Gastroesophageal sphincter (tissue), 4 donors: Measurements from ENCODE around the gene KIRREL3. TPM values are rescaled to one million over a fixed set of nuclear protein-coding genes. Genes with fewer than 3 reads are reported as not detected.

Source experiments
- ATAC-seq: fragments of 150-250 bp; one replicate; pipeline ENCODE4 v1.9.1; 2016; ENCODE audit warnings: mild to moderate bottlenecking, moderate library complexity
- H3K27ac ChIP-seq, 4 donors: fragments of 200-600 bp; sonication (generic) in 3 of 4; 1 replicate in 3 of 4; 2 replicates in 1 of 4; pipeline ENCODE4 v1.5.1; 2016 to 2019
- H3K27me3 ChIP-seq: fragments of 200-600 bp; sonication (generic); one replicate; pipeline ENCODE4 v1.5.1; 2019
- H3K36me3 ChIP-seq, 2 donors: fragments of 200-600 bp; sonication (generic); one replicate each; pipeline ENCODE4 v1.5.1; 2019; ENCODE audit warnings: control low read depth in 1 of 2
- H3K4me1 ChIP-seq, 3 donors: fragments of 200-600 bp; sonication (generic); 1 replicate in 2 of 3; 2 replicates in 1 of 3; pipeline ENCODE4 v1.5.1; 2016 to 2019; ENCODE audit warnings: control low read depth in 2 of 3
- H3K4me3 ChIP-seq, 2 donors: fragments of 200-600 bp; sonication (generic); one replicate each; pipeline ENCODE4 v1.5.1; 2019; ENCODE audit warnings: mild to moderate bottlenecking in 1 of 2, moderate library complexity in 1 of 2
- H3K9me3 ChIP-seq, 3 donors: fragments of 200-600 bp; sonication (generic); one replicate each; pipeline ENCODE4 v1.5.1; 2017 to 2019; ENCODE audit warnings: control low read depth in 2 of 3
- CTCF ChIP-seq, 4 experiments: fragments of 200-600 bp in 2 of 4; fragments of 450-650 bp in 2 of 4; sonication (generic) in 1 of 4; IDR thresholded peaks; one replicate each; pipeline ENCODE4 v1.5.1; 2017 to 2019; ENCODE audit warnings: antibody characterized with exemption in 4 of 4, mild to moderate bottlenecking in 2 of 4, moderate library complexity in 2 of 4
- EP300 ChIP-seq: sonication (generic); formaldehyde crosslinking; IDR thresholded peaks from one replicate; pipeline ENCODE4 v1.6.1; 2017; ENCODE audit warnings: antibody characterized with exemption, mild to moderate bottlenecking
- POLR2A ChIP-seq, 2 donors: fragments of 450-650 bp; IDR thresholded peaks; one replicate each; pipeline ENCODE4 v1.6.1; 2017; ENCODE audit warnings: antibody characterized with exemption in 2 of 2, mild to moderate bottlenecking in 2 of 2, moderate library complexity in 1 of 2
- POLR2AphosphoS5 ChIP-seq: sonication (generic); formaldehyde crosslinking; IDR thresholded peaks from one replicate; pipeline ENCODE4 v1.6.1; 2017; ENCODE audit warnings: antibody characterized with exemption
- WGBS, 2 donors: methylation state at CpG; one replicate each; pipeline ENCODE4 v1.1.5; 2018; ENCODE audit warnings: low coverage in 1 of 2; 5-methylcytosine and 5-hydroxymethylcytosine counted together
- total RNA-seq, 4 donors: library from RNA; depleted of rRNA; stranded (reverse); fragments of >200 nt; gene quantifications; one replicate each; pipeline ENCODE4 v1.1.0, GENCODE V29; 2016

The KIRREL3 gene
- total RNA-seq, 4 donors from 2014 or later, result 0.54 to 3.9 (median 1.4) TPM

GRCh38 chr11:127039591-127039990, 39.0 kb upstream of the KIRREL3 start:
- no peak overlapping the region for H3K27ac ChIP-seq
- no peaks in the 10 kb centered on the region for H3K9me3 ChIP-seq
- H3K27me3 ChIP-seq, result peaks cover 9% of the 10 kb centered on the region
- no peaks in the 10 kb centered on the region for H3K36me3 ChIP-seq
- H3K4me1 ChIP-seq, result no peaks in the 10 kb centered on the region
- 23 to 64% methylated on average over 2 of the region's 2 CpGs for WGBS, 2 donors
- no peak for TF ChIP-seq CTCF (IDR thresholded peaks at IDR 0.05)
- no peak for TF ChIP-seq EP300
- no peak for TF ChIP-seq POLR2AphosphoS5
- TF ChIP-seq POLR2A (IDR thresholded peaks at IDR 0.05), result no peak
- no peak overlapping the region for H3K4me3 ChIP-seq
- ATAC-seq, result no peak

GRCh38 chr11:127037596-127037995, 37.0 kb upstream of the KIRREL3 start:
- H3K4me1 ChIP-seq, result no peaks in the 10 kb centered on the region
- 41 to 65% methylated on average over 3 to 4 of the region's 4 CpGs for WGBS, 2 donors
- H3K27me3 ChIP-seq, result peaks cover 9% of the 10 kb centered on the region
- ATAC-seq, result no peak
- H3K36me3 ChIP-seq, result no peaks in the 10 kb centered on the region
- no peak for TF ChIP-seq POLR2AphosphoS5
- no peak for TF ChIP-seq POLR2A (IDR thresholded peaks at IDR 0.05)
- no peak for TF ChIP-seq CTCF (IDR thresholded peaks at IDR 0.05)
- TF ChIP-seq EP300, result no peak
- no peak overlapping the region for H3K4me3 ChIP-seq
- H3K9me3 ChIP-seq, result no peaks in the 10 kb centered on the region
- no peak overlapping the region for H3K27ac ChIP-seq

DNA sequence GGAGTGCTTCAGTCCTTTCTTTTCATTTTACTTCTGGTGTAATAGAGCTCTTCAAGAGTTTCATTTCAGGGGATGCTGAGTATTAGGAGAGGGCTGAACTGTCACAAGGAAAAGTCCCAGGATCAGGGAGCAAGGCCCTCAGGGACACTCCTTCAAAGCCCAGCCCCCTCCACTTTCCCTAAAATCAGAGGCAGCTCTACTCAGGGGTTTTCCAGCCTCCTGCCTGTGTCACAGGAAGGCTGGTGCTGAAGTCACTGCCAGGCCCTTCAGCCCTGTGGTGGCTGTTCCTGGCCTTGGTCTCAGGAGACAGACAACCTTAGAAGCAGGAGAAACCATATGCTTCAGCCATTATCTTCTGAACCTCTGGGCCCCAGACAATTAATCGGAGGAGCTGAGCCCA, 36.4 kb upstream of the KIRREL3 start:
- Histone ChIP-seq H3K9me3 (no peaks in the 10 kb centered on the region), H3K4me3 (no peak overlapping the region), H3K4me1 (no peaks in the 10 kb centered on the region), H3K36me3 (no peaks in the 10 kb centered on the region), H3K27ac (no peak overlapping the region), H3K27me3 (peaks cover 9% of the 10 kb centered on the region)
- TF ChIP-seq EP300 (no peak), CTCF (IDR thresholded peaks at IDR 0.05) (no peak), POLR2AphosphoS5 (no peak), POLR2A (IDR thresholded peaks at IDR 0.05) (no peak)
- no CpG with 5 or more reads among the region's 1 CpG for WGBS, 2 donors
- no peak for ATAC-seq

GRCh38 chr11:127035824-127036223, 35.3 kb upstream of the KIRREL3 start:
- Histone ChIP-seq H3K9me3 (no peaks in the 10 kb centered on the region), H3K36me3 (no peaks in the 10 kb centered on the region), H3K4me1 (no peaks in the 10 kb centered on the region), H3K27me3 (peaks cover 9% of the 10 kb centered on the region), H3K4me3 (no peak overlapping the region), H3K27ac (no peak overlapping the region)
- WGBS, 2 donors, result 59 to 75% methylated on average over 2 of the region's 3 CpGs
- TF ChIP-seq POLR2A (IDR thresholded peaks at IDR 0.05) (no peak), EP300 (no peak), POLR2AphosphoS5 (no peak), CTCF (IDR thresholded peaks at IDR 0.05) (no peak)
- ATAC-seq, result no peak

GRCh38 chr11:127034973-127035372, 34.4 kb upstream of the KIRREL3 start:
- Histone ChIP-seq H3K9me3 (no peaks in the 10 kb centered on the region), H3K4me1 (no peaks in the 10 kb centered on the region)
- no peak for ATAC-seq

More at GRCh38 chr11:127034973-127035372, 34.4 kb upstream of the KIRREL3 start:
- no peaks in the 10 kb centered on the region for H3K36me3 ChIP-seq
- no peak overlapping the region for H3K4me3 ChIP-seq
- peaks cover 9% of the 10 kb centered on the region for H3K27me3 ChIP-seq
- no peak overlapping the region for H3K27ac ChIP-seq
- TF ChIP-seq CTCF (IDR thresholded peaks at IDR 0.05), result no peak
- TF ChIP-seq EP300, result no peak
- no peak for TF ChIP-seq POLR2AphosphoS5
- no peak for TF ChIP-seq POLR2A (IDR thresholded peaks at IDR 0.05)
